Measurements from ENCODE around the gene SLC8A3. TPM values are rescaled to one million over a fixed set of nuclear protein-coding genes. Genes with fewer than 3 reads are reported as not detected.

Gene SLC8A3
- total and polyA plus RNA-seq, 2 of the 13 experiments (the other 11 are each of a cell fraction or from before 2014, with no cell fraction given), result 0.01 to 0.02 TPM

- Histone ChIP-seq H3K36me3 (replicated peaks in 1 of 2; ENCODE audit: control insufficient read depth in 1 of 2, insufficient read depth in 2 of 2, low read length in 2 of 2) (peaks cover 10 to 21% of the 10 kb centered on the region in 2 experiments), H3K9me3 (ENCODE audit: low read length) (no peaks in the 10 kb centered on the region), H3K79me2 (ENCODE audit: insufficient read depth, low read length) (no peaks in the 10 kb centered on the region), H4K20me1 (ENCODE audit: insufficient read depth, low read length) (no peaks in the 10 kb centered on the region), H2AFZ (ENCODE audit: low read length) (no peak overlapping the region), H3K27ac (ENCODE audit: extremely low read length, insufficient read depth, low read length) (no peak overlapping the region), H3K4me2 (ENCODE audit: low read depth, low read length) (no peak overlapping the region), H3K9ac (ENCODE audit: insufficient read depth, low read depth, low read length) (no peak overlapping the region), H3K4me1 (ENCODE audit: insufficient read depth, low read length) (peaks cover 45% of the 10 kb centered on the region), H3K4me3 (replicated peaks in 1 of 3; ENCODE audit: insufficient read depth in 1 of 3, low read depth in 2 of 3, low read length in 3 of 3) (no peak overlapping the region), H3K27me3 (ENCODE audit: control insufficient read depth in 1 of 2, insufficient read depth in 2 of 2, low read length in 2 of 2) (no peaks in the 10 kb centered on the region)
- ATAC-seq (no peak), DNase-seq (ENCODE audit: low spot score) (no peak), FAIRE-seq (no peak)
- in situ Hi-C loops (cut with HindIII; ENCODE audit: extremely low pct_ligation_motif_present, low pct_unique_long_range_greater_than_20kb) (loop anchor here (25.0 kb wide), 1 partner anchor 421 kb away; no protein-coding TSS in a partner anchor), intact Hi-C loops (cut with micrococcal nuclease; ENCODE audit: unreplicated experiment) (loop anchor here (5.0 kb wide), 1 partner anchor 66 kb away; no protein-coding TSS in a partner anchor)
- ChIA-PET CTCF (ENCODE audit: low intra/inter-chr PET ratio, low total read pairs) (no interaction called here), POLR2A (interaction anchor here (1.5 kb wide), 1 partner anchor 129 kb away, joined by 5 read pairs; the partner anchor contains the start of gene SMOC1)
- 96% methylated on average over 6 of the region's 6 CpGs for WGBS (ENCODE audit: low lambda C conversion rate)
- TF ChIP-seq HOXA7 (CRISPR knock-in tag; IDR thresholded peaks at IDR 0.05) (no peak), ZNF891 (CRISPR knock-in tag; IDR thresholded peaks at IDR 0.05) (no peak), FOXA3 (CRISPR knock-in tag; IDR thresholded peaks at IDR 0.05) (no peak), SMYD3 (CRISPR knock-in tag; IDR thresholded peaks at IDR 0.05) (no peak), SETDB1 (CRISPR knock-in tag; IDR thresholded peaks at IDR 0.05; ENCODE audit: borderline replicate concordance) (no peak), FOXO4 (CRISPR knock-in tag; conservative IDR thresholded peaks at IDR 0.05) (no peak), CENPX (CRISPR knock-in tag; IDR thresholded peaks at IDR 0.05) (no peak), NRL (CRISPR knock-in tag; IDR thresholded peaks at IDR 0.05; ENCODE audit: borderline replicate concordance) (no peak), KLF13 (CRISPR knock-in tag; IDR thresholded peaks at IDR 0.05) (no peak), ZNF766 (CRISPR knock-in tag; IDR thresholded peaks at IDR 0.05; ENCODE audit: borderline replicate concordance) (no peak), ZFP36L2 (CRISPR knock-in tag; IDR thresholded peaks at IDR 0.05) (no peak), MTA1 (CRISPR knock-in tag; IDR thresholded peaks at IDR 0.05; ENCODE audit: borderline replicate concordance) (no peak), SRSF1 (optimal IDR thresholded peaks at IDR 0.05; ENCODE audit: low read depth, low read length) (no peak), SUZ12 (IDR thresholded peaks at IDR 0.05; ENCODE audit: low read depth, low read length) (no peak), NR2F6 (IDR thresholded peaks at IDR 0.05) (no peak), NR2F6 (CRISPR knock-in tag; IDR thresholded peaks at IDR 0.05) (no peak), CHD4 (IDR thresholded peaks at IDR 0.05; ENCODE audit: borderline replicate concordance, low read length) (no peak)
- TF ChIP-seq, protein P1, sequence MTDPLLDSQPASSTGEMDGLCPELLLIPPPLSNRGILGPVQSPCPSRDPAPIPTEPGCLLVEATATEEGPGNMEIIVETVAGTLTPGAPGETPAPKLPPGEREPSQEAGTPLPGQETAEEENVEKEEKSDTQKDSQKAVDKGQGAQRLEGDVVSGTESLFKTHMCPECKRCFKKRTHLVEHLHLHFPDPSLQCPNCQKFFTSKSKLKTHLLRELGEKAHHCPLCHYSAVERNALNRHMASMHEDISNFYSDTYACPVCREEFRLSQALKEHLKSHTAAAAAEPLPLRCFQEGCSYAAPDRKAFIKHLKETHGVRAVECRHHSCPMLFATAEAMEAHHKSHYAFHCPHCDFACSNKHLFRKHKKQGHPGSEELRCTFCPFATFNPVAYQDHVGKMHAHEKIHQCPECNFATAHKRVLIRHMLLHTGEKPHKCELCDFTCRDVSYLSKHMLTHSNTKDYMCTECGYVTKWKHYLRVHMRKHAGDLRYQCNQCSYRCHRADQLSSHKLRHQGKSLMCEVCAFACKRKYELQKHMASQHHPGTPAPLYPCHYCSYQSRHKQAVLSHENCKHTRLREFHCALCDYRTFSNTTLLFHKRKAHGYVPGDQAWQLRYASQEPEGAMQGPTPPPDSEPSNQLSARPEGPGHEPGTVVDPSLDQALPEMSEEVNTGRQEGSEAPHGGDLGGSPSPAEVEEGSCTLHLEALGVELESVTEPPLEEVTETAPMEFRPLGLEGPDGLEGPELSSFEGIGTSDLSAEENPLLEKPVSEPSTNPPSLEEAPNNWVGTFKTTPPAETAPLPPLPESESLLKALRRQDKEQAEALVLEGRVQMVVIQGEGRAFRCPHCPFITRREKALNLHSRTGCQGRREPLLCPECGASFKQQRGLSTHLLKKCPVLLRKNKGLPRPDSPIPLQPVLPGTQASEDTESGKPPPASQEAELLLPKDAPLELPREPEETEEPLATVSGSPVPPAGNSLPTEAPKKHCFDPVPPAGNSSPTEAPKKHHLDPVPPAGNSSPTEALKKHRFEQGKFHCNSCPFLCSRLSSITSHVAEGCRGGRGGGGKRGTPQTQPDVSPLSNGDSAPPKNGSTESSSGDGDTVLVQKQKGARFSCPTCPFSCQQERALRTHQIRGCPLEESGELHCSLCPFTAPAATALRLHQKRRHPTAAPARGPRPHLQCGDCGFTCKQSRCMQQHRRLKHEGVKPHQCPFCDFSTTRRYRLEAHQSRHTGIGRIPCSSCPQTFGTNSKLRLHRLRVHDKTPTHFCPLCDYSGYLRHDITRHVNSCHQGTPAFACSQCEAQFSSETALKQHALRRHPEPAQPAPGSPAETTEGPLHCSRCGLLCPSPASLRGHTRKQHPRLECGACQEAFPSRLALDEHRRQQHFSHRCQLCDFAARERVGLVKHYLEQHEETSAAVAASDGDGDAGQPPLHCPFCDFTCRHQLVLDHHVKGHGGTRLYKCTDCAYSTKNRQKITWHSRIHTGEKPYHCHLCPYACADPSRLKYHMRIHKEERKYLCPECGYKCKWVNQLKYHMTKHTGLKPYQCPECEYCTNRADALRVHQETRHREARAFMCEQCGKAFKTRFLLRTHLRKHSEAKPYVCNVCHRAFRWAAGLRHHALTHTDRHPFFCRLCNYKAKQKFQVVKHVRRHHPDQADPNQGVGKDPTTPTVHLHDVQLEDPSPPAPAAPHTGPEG (CRISPR knock-in tag; IDR thresholded peaks at IDR 0.05), result no peak
- BruUV-seq (replicated peaks), result no TSS peak
These were observed 180.2 kb downstream of the SLC8A3 start for GRCh38 chr14:70008284-70009262.
